NCI-H510A treated with DMSO at 0.1 percent for 48 hours (cell line): ENCODE data around the gene PKP2.
"Not testable (repeated sequence)": the region's sequence is repeated elsewhere in the genome, so short reads cannot be mapped to it uniquely, and the experiment has no call there.

Experiments used
- DNase-seq: peaks from one replicate; lab custom pipeline; 2025; lab: John Stamatoyannopoulos, UW

Gene PKP2

GRCh38 chr12:32861658-32862057 lies 34.9 kb downstream of the PKP2 start:
- DNase-seq: not testable (repeated sequence)

DNA sequence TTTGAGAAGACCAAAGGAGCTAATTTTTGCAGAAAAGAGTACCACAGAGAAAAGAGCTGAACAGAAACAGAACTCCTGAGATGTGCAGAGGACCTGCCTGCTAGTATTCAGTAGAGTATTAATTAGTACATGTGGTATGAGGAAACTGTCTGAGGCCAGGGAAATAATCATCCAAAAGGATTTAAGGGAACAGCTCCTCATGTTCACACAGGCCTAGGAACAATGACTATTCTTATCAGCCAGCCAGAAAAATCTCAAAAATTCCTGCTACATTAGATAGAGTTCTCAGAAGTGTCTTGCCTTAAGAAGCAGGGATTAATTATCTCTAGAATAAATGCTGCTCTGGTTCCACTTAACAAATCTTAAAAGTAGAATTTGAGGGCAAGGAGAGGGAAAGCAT lies 36.4 kb downstream of the PKP2 start:
- DNase-seq: no peak

GRCh38 chr12:32859389-32859788 lies 37.2 kb downstream of the PKP2 start:
- DNase-seq: no peak

DNA sequence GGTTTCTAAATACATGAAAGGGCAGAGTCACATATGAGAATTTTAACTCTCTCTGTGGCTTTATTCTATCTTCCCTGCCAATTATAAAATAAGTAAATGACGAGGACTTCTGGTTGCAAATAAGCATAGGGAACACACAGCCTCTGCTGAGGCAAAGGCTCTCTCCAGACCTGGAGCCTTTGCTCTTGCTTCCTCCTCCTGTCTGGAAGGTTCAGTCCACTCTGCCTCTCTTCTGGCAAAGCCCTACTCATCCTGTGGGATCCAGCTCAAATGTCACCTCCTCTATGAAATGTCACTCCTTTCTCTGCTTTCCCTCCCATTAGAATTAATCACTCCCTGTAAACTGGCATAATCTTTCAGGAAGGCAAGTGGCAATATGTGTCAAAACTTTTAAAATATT lies 41.9 kb downstream of the PKP2 start:
- no peak for DNase-seq

DNA sequence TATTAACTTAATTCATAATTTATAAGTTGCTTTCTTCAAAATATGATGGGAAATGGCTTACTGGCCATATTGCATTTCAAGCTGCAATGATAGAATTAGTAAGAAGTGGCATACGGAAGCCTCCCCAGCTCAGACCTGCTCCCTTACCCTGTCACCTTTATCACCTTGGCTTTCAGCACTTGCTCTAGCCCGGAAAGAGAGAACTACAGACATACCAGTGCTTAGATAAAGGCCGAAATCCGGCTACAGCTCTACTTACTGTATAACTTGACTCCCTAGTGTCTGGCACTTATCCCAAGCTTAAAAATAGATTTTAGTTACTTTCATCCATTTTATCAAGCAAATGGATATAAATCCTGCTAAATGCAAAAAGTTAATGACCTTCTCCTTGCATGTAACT lies 42.5 kb downstream of the PKP2 start:
- no peak for DNase-seq

DNA sequence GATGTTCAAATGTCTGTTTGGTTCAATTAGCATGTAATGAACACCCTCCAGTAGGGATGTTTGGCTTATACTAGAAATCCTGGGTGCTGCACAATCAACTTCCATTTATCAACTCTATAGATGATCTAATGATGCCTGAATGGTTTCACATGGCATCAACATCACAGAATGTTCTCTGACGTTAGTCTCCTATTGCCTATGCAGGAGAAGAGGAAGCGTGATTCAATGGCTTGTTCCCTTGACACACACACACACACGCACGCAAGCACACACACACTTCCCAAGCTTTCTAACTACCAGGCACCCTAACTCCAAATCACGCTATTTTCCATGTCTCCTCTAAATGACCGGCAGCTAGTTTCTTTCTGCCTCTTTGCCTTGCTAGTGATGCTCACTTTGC lies 49.3 kb downstream of the PKP2 start:
- no peak for DNase-seq

- DNase-seq: no peak
Measured at GRCh38 chr12:32846053-32846452, 50.5 kb downstream of the PKP2 start.

GRCh38 chr12:32843528-32844095 lies 53.0 kb downstream of the PKP2 start:
- DNase-seq: no peak

DNA sequence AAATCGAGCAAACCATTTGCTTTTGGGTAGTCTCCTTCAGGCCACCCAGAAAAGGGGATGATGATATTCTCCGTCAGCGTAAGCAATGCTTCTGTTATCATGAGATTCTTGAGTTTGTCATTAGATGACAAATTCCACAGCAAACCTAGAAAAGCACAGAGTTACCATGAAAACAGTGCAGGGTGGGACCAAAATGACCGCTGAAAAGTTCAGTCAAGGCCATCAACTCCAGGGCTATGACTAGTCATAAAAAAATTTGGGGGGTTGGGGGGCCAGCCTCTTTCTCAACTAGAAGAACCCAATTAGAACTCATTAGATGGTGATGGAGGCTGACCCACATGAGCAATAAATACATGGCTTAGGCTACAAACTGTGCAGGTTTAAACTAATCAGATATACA lies 55.5 kb downstream of the PKP2 start:
- DNase-seq: no peak

DNA sequence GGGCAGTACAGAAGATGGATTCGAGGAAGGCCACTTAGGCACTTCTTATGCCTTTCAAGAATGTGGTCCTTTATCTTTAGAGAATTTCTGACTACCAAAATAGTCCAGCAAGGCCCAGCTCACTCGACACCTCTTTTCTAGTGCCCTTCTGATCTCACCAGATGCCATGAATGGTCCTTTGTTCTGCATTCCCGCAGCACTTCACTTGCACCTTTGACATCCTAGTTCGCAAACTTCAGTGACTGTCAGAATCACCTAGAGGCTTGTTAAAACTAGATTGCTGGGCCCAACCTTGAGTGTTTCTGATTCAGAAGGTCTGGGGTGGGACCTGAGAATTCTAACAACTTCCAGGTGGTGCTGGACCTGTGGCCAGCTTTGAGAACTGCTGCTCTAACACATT lies 56.7 kb downstream of the PKP2 start:
- DNase-seq: no peak

- DNase-seq: no peak
Measured at GRCh38 chr12:32837974-32838373, 58.6 kb downstream of the PKP2 start.

DNA sequence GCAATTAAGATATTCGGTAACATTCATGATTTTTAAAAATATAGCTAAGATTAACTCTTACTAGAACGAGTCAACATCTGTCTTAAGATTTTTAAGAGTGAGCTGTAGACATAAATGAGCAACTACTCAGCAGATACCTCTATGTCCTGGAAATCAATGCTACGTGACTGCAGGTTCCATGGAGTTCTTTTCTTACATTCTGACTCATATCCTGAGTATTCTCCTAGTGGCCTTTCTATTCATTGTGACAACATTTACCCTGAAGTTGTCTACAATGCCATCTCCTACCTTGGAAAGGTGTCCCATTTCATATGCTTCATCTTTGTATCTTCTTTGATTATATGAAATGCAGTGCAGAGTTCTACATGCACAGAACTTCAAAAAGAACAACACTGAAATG lies 59.9 kb downstream of the PKP2 start:
- no peak for DNase-seq

GRCh38 chr12:32834122-32834521 lies 62.5 kb downstream of the PKP2 start:
- no peak for DNase-seq

DNA sequence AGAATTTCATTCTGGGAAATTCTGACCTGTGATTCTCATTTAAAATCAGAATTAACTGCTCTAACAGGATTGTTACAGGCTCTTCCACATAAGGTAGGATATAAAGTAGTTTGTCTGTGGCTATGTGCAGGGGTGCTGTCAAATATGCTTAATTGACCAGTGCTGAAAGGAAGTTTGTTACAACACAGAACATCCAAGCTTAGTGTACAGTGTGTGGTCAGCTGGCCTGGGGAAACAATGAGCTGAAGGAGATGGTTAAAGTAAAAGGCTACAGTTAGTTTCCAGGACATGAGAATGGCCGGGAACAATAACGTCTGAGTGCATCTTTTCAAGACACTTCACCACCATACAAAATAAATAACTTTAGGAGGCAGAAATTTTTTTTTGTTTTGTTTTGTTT lies 68.0 kb downstream of the PKP2 start:
- no peak for DNase-seq

DNA sequence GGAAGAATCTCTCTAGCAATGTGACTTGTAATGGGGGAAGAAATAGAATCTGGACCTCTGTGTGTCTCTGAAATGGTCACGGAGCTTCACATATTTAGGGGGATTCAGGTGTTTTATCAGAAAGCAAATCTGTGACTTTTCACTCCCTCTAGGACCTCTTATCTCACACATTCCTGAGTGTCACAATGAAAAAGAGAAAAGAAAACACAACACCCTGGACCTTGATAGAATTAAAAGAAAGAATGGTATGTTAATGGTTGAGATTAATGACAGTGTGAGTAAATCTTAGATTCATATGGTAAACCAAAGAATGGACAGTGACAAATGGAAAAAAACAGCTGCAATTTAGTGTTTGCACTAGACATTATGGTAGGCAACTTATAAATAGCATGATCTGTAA lies 68.5 kb downstream of the PKP2 start:
- DNase-seq: no peak

- DNase-seq: no peak
Measured at GRCh38 chr12:32826807-32827412, 69.7 kb downstream of the PKP2 start.

DNA sequence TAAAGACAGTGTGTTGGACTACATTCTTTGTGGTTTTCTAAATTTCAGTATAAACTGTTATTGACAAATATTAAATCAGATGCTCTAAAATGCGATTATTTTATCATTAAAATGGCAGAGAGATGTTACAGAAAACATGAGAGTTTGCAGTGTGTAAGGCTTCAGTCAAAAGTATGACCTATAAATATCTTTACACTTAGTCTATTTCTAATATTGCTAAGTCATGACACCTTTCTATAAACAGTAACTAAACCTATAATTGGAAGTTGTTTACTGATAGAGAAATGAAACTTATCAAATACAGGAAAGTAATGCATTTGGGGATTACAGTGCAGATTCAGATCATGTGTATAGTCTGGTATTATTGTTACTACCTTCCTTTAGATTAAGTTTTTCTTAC lies 72.0 kb downstream of the PKP2 start:
- DNase-seq: no peak

DNA sequence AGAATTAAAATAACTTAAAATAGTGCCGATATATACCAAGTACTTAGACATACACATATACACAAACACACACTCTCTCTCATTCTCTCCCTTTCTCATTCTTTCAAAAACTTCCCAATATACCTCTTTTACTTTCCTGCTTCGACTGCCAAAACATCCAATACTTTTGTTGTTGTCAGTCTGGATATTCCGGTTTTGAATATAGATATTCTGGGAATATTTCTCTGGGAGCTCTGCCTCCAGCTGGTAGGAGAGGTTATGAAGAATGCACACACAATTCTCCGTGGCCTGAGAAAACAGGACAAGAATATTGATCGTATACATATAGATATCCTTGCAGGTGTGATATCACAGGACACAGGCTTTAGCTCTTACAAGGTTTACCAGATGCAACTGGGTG lies 74.2 kb downstream of the PKP2 start:
- no peak for DNase-seq

- DNase-seq: no peak
Measured at GRCh38 chr12:32821710-32822109, 74.9 kb downstream of the PKP2 start.

DNA sequence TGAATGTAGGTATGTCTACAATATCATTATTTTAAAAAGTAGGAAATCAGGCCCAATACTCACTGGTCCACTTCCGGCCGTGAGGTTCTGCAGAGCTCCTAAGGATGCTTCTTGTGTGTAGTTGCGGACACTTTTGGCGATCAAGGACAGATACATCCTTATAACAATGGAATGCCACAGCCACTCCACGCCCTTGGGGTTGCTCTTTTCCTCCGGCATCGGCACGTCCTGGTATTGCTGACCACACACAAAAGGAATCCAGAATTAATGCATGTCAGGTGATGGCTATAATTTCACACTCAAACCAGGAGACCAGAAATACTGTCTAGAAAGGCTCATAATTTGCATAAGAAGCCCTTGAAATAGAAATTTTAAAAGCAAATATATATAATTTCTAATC lies 75.3 kb downstream of the PKP2 start:
- no peak for DNase-seq

GRCh38 chr12:32820376-32820931 lies 76.1 kb downstream of the PKP2 start:
- no peak for DNase-seq

DNA sequence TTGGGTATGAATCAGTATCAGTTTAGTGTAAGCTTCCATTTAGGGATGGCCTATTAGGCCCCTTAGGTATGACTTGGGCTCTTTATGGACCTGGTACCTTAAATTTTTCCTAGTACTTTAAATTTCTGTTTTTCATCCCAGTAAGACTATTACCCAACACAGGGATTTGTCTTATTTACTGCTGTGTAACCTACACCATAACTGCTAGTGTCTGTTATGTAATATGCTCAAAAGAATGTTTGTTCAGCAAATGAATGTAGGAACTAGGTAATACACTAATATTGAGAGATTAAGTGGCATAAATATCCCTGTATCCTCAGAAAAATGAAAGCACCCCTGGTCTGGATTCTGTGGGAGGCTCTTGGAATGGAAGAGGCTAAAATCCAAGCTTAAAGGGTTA lies 77.2 kb downstream of the PKP2 start:
- no peak for DNase-seq

DNA sequence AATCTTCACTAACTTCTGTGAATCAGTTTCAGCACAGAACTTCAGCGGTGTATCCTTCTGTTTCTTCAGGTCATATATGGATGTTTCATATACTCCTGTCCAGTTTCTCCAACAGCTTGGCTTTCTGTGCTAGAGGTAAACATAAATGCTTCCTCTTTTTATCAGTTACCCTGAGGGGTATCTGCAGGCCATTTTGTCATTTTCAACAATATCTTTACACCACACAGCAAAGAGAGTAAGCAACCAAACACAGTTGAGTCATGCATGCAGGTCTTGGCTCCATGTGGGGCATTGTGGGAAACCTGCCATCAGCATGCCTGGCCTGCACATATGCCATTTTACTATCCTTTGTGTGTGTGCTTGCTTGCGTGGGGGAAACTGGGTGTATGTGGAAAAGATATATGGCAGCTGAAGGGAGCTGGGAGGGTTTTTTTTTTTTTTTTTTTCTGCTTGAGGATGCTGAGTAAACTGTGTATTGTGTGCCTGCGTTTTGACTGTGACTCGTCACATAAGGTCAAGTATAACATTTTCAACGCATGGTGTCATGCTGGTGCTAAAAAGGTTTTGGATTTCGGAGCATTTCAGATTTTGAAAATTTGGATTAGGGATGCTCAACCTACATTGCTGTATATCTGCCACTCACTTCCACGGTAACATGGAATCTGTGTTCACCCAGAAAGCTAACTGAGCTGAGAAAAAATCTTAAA lies 84.7 kb downstream of the PKP2 start:
- DNase-seq: no peak

DNA sequence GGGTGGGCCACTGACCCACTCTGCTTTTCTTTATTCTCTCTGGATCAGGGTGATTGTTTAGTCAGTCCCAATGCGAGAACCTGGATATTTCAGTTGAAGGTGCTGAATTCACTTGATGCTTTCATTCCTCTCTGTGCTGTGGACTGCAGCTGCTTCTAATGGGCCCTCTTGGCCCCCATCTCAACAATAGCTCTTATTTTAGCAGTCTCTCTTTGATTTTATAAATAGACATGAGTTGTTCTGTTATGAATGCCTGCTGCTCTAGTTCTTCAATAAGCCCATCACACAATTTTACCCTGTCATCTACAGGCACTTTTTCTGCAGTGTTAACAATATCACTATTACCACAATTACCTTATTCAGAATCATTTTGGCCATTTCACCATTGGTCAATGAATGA lies 86.7 kb downstream of the PKP2 start:
- no peak for DNase-seq
